Kidney (tissue), 14 donors: ENCODE data around the gene RIT2. TPM values are rescaled to one million over a fixed set of nuclear protein-coding genes. Genes with fewer than 3 reads are reported as not detected.

ENCODE experiments used
- DNase-seq, 5 donors: peaks; one replicate each; pipeline ENCODE4 v3.0.0-alpha.2; 2013 to 2020
- FAIRE-seq: peaks from 2 replicates; lab custom pipeline; 2012; peaks lifted over from hg19 to GRCh38; lab: Jason Lieb, UNC
- H3K27ac ChIP-seq, 2 donors: one replicate each; pipeline ENCODE4 v1.7.0; 2013; ENCODE audit warnings: low read depth in 2 of 2, low read length in 2 of 2, inconsistent platforms in 1 of 2
- H3K27me3 ChIP-seq: one replicate; pipeline ENCODE4 v1.7.1; 2013; ENCODE audit warnings: low read length, inconsistent platforms; ENCODE audit not compliant: control insufficient read depth, insufficient read depth
- H3K36me3 ChIP-seq, 3 donors: one replicate each; pipeline versions ENCODE4 v1.7.0 to v1.7.1; 2013; ENCODE audit warnings: low read length in 3 of 3, control low read depth in 1 of 3, inconsistent platforms in 1 of 3; ENCODE audit not compliant: insufficient read depth in 3 of 3, control insufficient read depth in 2 of 3
- H3K4me1 ChIP-seq, 3 donors: one replicate each; pipeline versions ENCODE4 v1.7.0 to v1.7.1; 2013; ENCODE audit warnings: low read length in 3 of 3, inconsistent platforms in 1 of 3, low read depth in 1 of 3; ENCODE audit not compliant: control insufficient read depth in 2 of 3, insufficient read depth in 2 of 3
- H3K4me3 ChIP-seq, 3 donors: one replicate each; pipeline versions ENCODE4 v1.7.0 to v1.8.1; 2013; ENCODE audit warnings: low read length in 3 of 3, control low read depth in 1 of 3, inconsistent platforms in 1 of 3
- H3K9ac ChIP-seq, 3 donors: one replicate each; pipeline versions ENCODE4 v1.7.0 to v1.7.1; 2013; ENCODE audit warnings: low read length in 3 of 3, control low read depth in 1 of 3, inconsistent platforms in 1 of 3
- H3K9me3 ChIP-seq, 3 donors: one replicate each; pipeline versions ENCODE4 v1.7.0 to v1.7.1; 2013; ENCODE audit warnings: low read length in 3 of 3, control low read depth in 1 of 3, inconsistent platforms in 1 of 3; ENCODE audit not compliant: control insufficient read depth in 2 of 3, insufficient read depth in 1 of 3
- CTCF ChIP-seq: IDR thresholded peaks from 3 replicates; pipeline ENCODE4 v1.5.1; 2012; ENCODE audit warnings: mild to moderate bottlenecking, moderate library complexity, borderline replicate concordance; ENCODE audit not compliant: insufficient read depth; ENCODE audit errors: extremely low read depth
- intact Hi-C: fragments of 100-400 bp; cut with DNase I; formaldehyde crosslinking; loops from one replicate; pipeline ENCODE4 v1.11.1; 2022
- polyA plus RNA-seq: library from polyadenylated mRNA; stranded (reverse); fragments of 350-450 nt; fragmentation: Illumina TruSeq; extraction: RNeasy Lipid Tissue Mini Kit (QIAGEN cat#74804); gene quantifications from one replicate; pipeline ENCODE4 v1.2.3, GENCODE V29; 2014; ENCODE audit warnings: low read depth, low replicate concordance; ENCODE audit not compliant: insufficient read depth
- total RNA-seq: library from RNA; stranded (reverse); fragmentation: NEBNext Ultra II Directional; extraction: Animal tissue kit (Norgen Biotek cat#: 25700); gene quantifications from one replicate; pipeline ENCODE4 v1.2.1, GENCODE V29; 2021
- donor health status: control.
- donor health status: control.
- donor health status: control.
- donor health status: control.
- donor health status: control.
- donor health status: DM: yes; HTN: yes; CAD: no.
- donor health status: Normal renal cell carcinoma (clear cell type).

Gene RIT2
- total and polyA plus RNA-seq, 2 donors from 2014 or later = not detected

- H3K4me1 ChIP-seq = no peaks in the 10 kb centered on the region
- FAIRE-seq (no peak), DNase-seq (no peak)
- H3K36me3 ChIP-seq = no peaks in the 10 kb centered on the region
- no peak for TF ChIP-seq CTCF
- no peak overlapping the region for H3K4me3 ChIP-seq
- no peaks in the 10 kb centered on the region for H3K27me3 ChIP-seq
- H3K9me3 ChIP-seq = no peaks in the 10 kb centered on the region
- intact Hi-C loops = no loop called here
- H3K27ac ChIP-seq = no peak overlapping the region
- no peak overlapping the region for H3K9ac ChIP-seq
Observed at GRCh38 chr18:43067570-43067969, 47.9 kb downstream of the RIT2 start.

GRCh38 chr18:43061816-43062215 lies 53.7 kb downstream of the RIT2 start:
- DNase-seq = no peak
- Histone ChIP-seq H3K36me3 (no peaks in the 10 kb centered on the region), H3K27ac (no peak overlapping the region), H3K27me3 (no peaks in the 10 kb centered on the region), H3K9me3 (no peaks in the 10 kb centered on the region), H3K4me1 (no peaks in the 10 kb centered on the region), H3K4me3 (no peak overlapping the region), H3K9ac (no peak overlapping the region)
- TF ChIP-seq CTCF = no peak
- intact Hi-C loops = no loop called here
- FAIRE-seq = no peak

- no peak overlapping the region for H3K9ac ChIP-seq
- intact Hi-C loops = no loop called here
- FAIRE-seq (no peak), DNase-seq (no peak)
- no peak for TF ChIP-seq CTCF
- H3K27me3 ChIP-seq = no peaks in the 10 kb centered on the region
- no peaks in the 10 kb centered on the region for H3K9me3 ChIP-seq
- H3K27ac ChIP-seq = no peak overlapping the region
- no peaks in the 10 kb centered on the region for H3K4me1 ChIP-seq
- no peak overlapping the region for H3K4me3 ChIP-seq
- no peaks in the 10 kb centered on the region for H3K36me3 ChIP-seq
Observed at GRCh38 chr18:43061318-43061717, 54.2 kb downstream of the RIT2 start.

- intact Hi-C loops = no loop called here
- H3K4me1 ChIP-seq = no peaks in the 10 kb centered on the region
- FAIRE-seq (no peak), DNase-seq (peak in 2 of 5 donors; percentile 11 to 13)
- H3K27me3 ChIP-seq = no peaks in the 10 kb centered on the region
- no peak overlapping the region for H3K27ac ChIP-seq
- H3K9me3 ChIP-seq = no peaks in the 10 kb centered on the region
- TF ChIP-seq CTCF = no peak
- H3K4me3 ChIP-seq = no peak overlapping the region
- H3K36me3 ChIP-seq = no peaks in the 10 kb centered on the region
- H3K9ac ChIP-seq = no peak overlapping the region
Observed at GRCh38 chr18:43060020-43060419, 55.5 kb downstream of the RIT2 start.
